ENCODE measurements around the gene TLL2.

The TLL2 gene

DNA sequence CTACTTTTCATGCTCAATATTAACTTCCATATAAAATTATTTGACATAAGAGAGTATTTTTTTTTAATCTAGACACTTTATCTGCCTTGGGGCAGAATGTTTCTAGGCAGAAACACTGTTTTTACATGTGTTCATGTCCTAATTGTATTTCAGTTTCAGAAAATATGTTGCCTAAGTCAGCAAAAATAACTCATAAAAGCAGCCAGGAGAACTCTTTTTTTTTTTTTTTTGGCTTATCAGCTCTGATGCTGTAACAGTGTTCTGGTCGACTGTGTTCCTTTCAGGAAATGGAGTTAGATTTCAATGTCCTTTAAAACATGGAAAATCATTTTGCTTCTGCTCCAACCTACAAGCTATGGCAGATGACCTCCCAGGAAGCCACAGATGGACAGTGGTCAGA lies 91.7 kb downstream of the TLL2 start:
- DNase-seq (ENCODE audit: low read depth in 2 of 2) = no peak

DNA sequence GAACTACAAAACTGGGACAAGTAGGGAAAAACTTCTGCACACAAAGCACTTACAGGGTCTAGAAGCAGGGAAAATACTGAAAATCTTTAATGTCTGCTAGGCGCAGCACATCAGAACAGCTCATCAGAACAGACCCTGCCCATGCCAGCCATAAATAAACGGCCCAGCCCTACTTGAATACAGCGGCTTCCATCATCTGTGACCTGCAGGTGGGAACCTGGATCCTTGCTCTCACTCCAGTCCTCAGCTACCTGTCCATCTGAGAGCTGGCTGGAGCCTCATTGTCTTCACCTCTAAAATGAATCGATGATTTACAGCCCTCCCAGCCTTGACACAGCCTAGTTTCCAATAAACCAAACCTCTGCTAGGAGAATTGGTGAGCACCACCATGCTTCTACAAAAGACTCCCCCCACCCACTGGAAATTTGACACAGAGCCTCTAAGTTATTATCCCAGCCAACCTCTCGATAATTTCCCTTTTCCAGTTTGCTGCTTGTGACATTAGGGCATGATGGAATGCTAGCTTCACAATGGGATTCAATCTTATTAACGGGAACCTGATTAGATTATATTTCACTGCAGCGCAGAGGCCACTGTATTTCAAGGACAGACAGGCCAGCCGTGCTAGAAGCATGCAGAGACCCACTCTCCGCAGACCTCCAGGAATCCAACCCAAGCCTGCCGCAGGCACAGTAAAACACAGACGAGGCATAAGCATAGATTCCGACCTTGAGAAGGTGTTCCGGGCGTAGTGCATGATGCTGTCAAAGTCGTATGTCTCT lies 93.3 kb downstream of the TLL2 start:
- no peak for DNase-seq (ENCODE audit: low read depth in 2 of 2)

- no peak for DNase-seq (ENCODE audit: low read depth in 2 of 2)
These were observed 94.4 kb downstream of the TLL2 start for GRCh38 chr10:96419351-96419750.

DNA sequence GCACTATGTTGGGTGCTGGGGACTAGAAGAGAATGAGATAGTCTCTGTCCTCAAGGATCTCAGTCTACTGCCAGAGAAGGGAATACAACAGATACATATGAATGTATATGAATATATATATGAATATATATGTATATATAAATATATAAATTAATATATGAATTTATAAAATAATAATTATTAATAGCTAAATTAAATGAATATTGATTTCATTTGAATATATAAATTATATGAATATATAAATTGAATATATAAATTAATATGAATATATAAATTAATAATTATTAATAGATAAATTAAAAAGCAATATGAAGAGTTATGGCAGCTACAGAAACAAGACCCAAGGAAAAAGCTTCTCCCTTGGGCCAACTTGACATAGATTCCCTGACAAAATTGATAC lies 95.1 kb downstream of the TLL2 start:
- no peak for DNase-seq (ENCODE audit: low read depth in 2 of 2)

- DNase-seq (ENCODE audit: low read depth in 2 of 2) = no peak
These were observed 96.3 kb downstream of the TLL2 start for GRCh38 chr10:96417441-96417840.

DNA sequence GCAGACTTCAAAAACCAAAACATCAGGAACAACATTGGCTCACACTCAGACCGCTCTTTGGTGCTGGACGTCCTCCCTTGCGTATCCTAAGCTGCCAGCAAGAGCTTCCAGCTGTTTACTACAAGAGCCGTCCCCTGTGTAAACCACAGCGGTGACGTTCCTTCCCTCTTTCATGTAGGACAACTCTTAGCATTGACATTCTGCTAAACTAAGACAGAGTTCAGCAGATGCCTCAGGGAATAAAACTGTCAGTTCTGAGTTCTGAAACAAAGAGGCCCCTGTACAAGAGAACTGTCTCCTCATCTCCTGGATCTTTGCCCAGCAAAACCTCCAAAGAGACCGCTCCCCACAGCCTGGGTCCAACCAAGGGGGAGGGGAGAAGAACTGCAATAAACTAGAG lies 97.1 kb downstream of the TLL2 start:
- no peak for DNase-seq (ENCODE audit: low read depth in 2 of 2)

- DNase-seq (ENCODE audit: low read depth in 2 of 2) = no peak
These were observed 97.7 kb downstream of the TLL2 start for GRCh38 chr10:96415891-96416554.

GRCh38 chr10:96415150-96415890 lies 98.4 kb downstream of the TLL2 start:
- no peak for DNase-seq (ENCODE audit: low read depth in 2 of 2)

GRCh38 chr10:96414303-96414702 lies 99.4 kb downstream of the TLL2 start:
- no peak for DNase-seq (ENCODE audit: low read depth in 2 of 2)

GRCh38 chr10:96413151-96413787 lies 100.5 kb downstream of the TLL2 start:
- no peak for DNase-seq (ENCODE audit: low read depth in 2 of 2)

GRCh38 chr10:96411716-96412320 lies 101.9 kb downstream of the TLL2 start:
- no peak for DNase-seq (ENCODE audit: low read depth in 2 of 2)

- DNase-seq (ENCODE audit: low read depth in 2 of 2) = no peak
These were observed 103.4 kb downstream of the TLL2 start for GRCh38 chr10:96410296-96410695.

DNA sequence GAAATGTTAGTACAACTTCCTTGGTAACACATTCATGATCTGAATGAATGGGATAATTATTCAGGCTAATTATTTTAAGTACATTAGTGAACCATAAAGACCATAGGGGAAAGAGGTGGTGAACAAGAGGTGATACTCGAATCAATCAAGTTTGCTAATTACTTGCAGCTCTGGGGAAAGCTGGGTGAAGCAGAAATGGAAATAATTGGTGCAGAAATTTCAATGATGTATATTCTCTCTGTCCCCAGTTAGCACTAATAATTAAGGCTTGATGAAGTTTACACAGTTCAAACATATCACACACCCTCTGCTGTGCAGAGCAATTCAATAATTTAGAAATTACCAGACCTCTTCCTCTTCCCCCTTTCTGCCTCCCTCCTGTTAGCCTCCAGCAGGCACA lies 105.5 kb downstream of the TLL2 start:
- no peak for DNase-seq (ENCODE audit: low read depth in 2 of 2)

- no peak for DNase-seq (ENCODE audit: low read depth in 2 of 2)
These were observed 106.1 kb downstream of the TLL2 start for GRCh38 chr10:96407560-96408069.

DNA sequence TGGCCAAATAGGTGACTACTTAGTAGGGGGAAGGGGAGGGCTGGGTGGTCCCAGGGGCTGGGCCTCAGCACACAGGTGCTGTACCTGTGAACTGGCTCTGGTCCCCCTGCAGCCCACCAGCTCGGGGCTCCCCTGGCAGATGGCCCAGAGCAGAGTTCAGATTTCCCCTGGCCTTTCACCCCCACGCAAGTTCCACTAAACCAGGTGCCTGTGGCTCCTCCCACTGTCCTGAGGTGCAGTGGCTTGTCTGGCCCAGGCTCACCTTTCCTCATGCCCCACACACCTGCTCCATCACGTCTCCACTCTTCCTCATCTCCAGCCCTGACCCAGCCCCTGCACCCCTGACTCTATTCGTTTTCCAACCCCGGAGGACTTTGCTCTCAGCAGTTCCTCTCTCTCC lies 107.6 kb downstream of the TLL2 start:
- DNase-seq (ENCODE audit: low read depth in 2 of 2) = no peak

DNA sequence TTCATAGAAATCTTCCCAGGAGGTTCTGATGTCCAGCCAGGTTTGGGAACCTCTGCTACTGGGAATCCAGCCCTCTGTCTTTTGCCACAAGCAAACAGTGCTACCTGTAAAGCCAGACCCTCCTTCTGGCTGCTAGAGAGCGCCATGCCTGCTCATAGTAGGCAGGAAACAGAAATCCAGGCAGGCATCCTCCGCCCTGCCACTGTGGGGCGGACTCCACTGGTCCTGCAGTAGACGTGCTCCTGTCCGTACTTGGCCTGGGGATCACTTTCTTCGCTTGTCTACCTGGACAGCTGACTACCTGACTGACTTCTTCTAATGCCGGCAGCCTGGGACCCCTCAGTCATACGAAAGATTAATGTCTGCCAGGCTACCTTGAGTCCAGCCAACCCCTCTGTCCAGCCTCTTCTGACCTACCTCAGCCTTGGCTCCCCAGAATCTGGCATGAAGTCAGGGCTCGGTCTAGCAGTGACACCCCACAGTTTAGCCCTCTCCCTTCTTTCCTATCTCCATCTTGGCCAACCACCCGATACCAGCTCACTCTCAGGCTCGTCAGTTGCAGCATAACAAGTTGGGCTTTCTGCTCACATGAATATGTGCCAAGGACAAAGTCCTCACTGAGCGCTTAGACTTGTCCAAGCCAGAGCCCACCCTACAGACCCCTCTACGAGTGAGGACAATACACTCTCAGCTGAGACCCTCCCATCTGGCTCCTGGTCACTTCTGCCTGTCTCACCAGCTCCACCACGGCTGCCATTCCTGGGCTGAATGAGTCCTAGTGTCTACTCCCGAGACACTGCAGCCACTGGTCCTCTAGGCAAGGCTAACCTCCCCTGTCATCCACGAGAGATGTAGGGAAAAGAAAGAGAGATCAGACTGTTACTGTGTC lies 111.1 kb downstream of the TLL2 start:
- DNase-seq (ENCODE audit: low read depth in 2 of 2) = no peak

DNA sequence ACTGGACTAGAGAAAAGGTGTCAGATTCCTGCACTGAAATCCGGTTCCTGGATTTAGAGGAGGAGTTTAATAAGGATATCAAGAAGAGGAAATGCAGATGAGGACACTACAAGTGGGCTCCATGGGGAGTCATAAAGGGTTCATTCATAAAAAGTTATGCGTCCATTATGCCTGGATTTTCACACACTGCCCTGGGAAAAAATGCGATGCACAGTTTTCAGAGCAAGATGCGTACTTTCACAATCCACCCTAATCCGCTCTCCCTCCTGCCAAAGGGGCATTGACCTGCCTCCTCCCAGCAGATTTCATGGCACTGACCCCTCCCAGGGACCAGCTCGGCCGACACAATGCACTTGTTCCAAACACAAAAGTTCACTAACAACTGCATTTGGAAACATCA lies 112.7 kb downstream of the TLL2 start:
- DNase-seq (ENCODE audit: low read depth in 2 of 2) = no peak

DNA sequence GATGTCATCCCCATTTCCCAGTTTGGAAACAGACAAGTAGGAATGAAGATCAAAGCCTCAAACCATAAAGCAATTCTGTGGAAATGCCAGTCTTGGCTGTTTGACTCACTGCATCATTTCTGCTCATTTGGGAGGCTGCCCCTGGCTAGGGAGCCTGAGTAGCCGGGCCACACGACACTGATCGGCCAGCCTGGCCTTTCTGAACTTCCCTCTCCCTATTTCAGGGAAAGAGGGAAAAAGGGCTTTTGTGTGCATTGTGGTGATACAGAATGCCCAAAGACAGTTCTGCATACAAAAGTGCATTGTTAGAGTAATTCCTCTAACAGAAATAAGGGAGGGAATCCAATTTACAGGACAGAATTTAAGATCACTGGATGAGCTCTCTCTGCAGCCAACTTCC lies 113.3 kb downstream of the TLL2 start:
- no peak for DNase-seq (ENCODE audit: low read depth in 2 of 2)

GRCh38 chr10:96397902-96398301 lies 115.8 kb downstream of the TLL2 start:
- no peak for DNase-seq (ENCODE audit: low read depth in 2 of 2)

All from stimulated activated CD8-positive, alpha-beta memory T cell treated with anti-CD3 and anti-CD28 coated beads, Interleukin-2, amount 100 ng/mL, for 48 hours (primary cell).